PC-3 (cell line): ENCODE measurements around the gene BFAR.

Experiments used
- EZH2 ChIP-seq: fragments of 300-600 bp; sonication (generic); IDR thresholded peaks from one replicate; pipeline ENCODE4 v1.6.1; 2017; ENCODE audit warnings: antibody characterized with exemption, mild to moderate bottlenecking, low read length; ENCODE audit not compliant: unreplicated experiment
- EZH2phosphoT487 ChIP-seq: fragments of 300-600 bp; sonication (generic); IDR thresholded peaks from 2 replicates; pipeline ENCODE4 v1.6.1; 2018; ENCODE audit warnings: mild to moderate bottlenecking, antibody characterized with exemption, low read length, borderline replicate concordance
- TF ChIP-seq, protein P1 (sequence below): fragments of 300-600 bp; sonication (generic); conservative IDR thresholded peaks from 2 replicates; pipeline ENCODE4 v1.5.1; 2017; ENCODE audit warnings: antibody characterized with exemption, low read depth, mild to moderate bottlenecking, low read length

- TF ChIP-seq EZH2 (no peak), EZH2phosphoT487 (no peak)
- TF ChIP-seq, protein P1, sequence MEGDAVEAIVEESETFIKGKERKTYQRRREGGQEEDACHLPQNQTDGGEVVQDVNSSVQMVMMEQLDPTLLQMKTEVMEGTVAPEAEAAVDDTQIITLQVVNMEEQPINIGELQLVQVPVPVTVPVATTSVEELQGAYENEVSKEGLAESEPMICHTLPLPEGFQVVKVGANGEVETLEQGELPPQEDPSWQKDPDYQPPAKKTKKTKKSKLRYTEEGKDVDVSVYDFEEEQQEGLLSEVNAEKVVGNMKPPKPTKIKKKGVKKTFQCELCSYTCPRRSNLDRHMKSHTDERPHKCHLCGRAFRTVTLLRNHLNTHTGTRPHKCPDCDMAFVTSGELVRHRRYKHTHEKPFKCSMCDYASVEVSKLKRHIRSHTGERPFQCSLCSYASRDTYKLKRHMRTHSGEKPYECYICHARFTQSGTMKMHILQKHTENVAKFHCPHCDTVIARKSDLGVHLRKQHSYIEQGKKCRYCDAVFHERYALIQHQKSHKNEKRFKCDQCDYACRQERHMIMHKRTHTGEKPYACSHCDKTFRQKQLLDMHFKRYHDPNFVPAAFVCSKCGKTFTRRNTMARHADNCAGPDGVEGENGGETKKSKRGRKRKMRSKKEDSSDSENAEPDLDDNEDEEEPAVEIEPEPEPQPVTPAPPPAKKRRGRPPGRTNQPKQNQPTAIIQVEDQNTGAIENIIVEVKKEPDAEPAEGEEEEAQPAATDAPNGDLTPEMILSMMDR, result no peak
These were observed 18.8 kb upstream of the BFAR start for GRCh38 chr16:14613991-14614390.
